HepG2 (cell line): ENCODE data around the gene SLC5A6. TPM values are rescaled to one million over a fixed set of nuclear protein-coding genes. Genes with fewer than 3 reads are reported as not detected.

ENCODE experiments used
- EP300 ChIP-seq, 3 experiments: sonication (generic) in 1 of 3; formaldehyde crosslinking in 1 of 3; IDR thresholded peaks; 2 replicates each; pipeline versions ENCODE4 v1.5.1 to v1.6.1; 2011 to 2020; ENCODE audit warnings: low read depth in 2 of 3, low read length in 2 of 3, borderline replicate concordance in 1 of 3, improper control_type of control experiment in 1 of 3, mild to moderate bottlenecking in 1 of 3, missing genetic modification reagents in 1 of 3, moderate library complexity in 1 of 3
- HMGXB4 ChIP-seq, 2 experiments: sonication (generic) in 1 of 2; formaldehyde crosslinking in 1 of 2; IDR thresholded peaks; 2 replicates each; pipeline versions ENCODE4 v1.4.0 to v1.6.1; 2018 to 2020; ENCODE audit warnings: missing genetic modification reagents in 2 of 2, borderline replicate concordance in 1 of 2, low read depth in 1 of 2, mild to moderate bottlenecking in 1 of 2, missing biosample characterization in 1 of 2
- KDM5A ChIP-seq: fragments of 200-600 bp; sonication (generic); IDR thresholded peaks from 2 replicates; pipeline ENCODE4 v1.7.0; 2018; ENCODE audit warnings: antibody characterized with exemption, mild to moderate bottlenecking, low read length, borderline replicate concordance
- KLF16 ChIP-seq, 2 experiments: sonication (generic) in 1 of 2; formaldehyde crosslinking in 1 of 2; IDR thresholded peaks; 2 replicates each; pipeline versions ENCODE4 v1.6.1 to v1.8.0; 2016 to 2023; ENCODE audit warnings: missing genetic modification reagents in 2 of 2, missing compliant biosample characterization in 1 of 2
- MED1 ChIP-seq: sonication (generic); formaldehyde crosslinking; IDR thresholded peaks from 2 replicates; pipeline ENCODE4 v1.4.0; 2020; ENCODE audit warnings: missing genetic modification reagents
- NFRKB ChIP-seq: fragments of 450-650 bp; IDR thresholded peaks from 2 replicates; pipeline ENCODE4 v1.6.1; 2017
- POLR2A ChIP-seq, 2 experiments: IDR thresholded peaks; 2 replicates each; pipeline ENCODE4 v1.6.1; 2011; ENCODE audit warnings: low read depth in 2 of 2, low read length in 2 of 2, mild to moderate bottlenecking in 1 of 2, moderate library complexity in 1 of 2; ENCODE audit not compliant: insufficient read depth in 1 of 2
- POLR2AphosphoS2 ChIP-seq: IDR thresholded peaks from 2 replicates; pipeline ENCODE4 v1.6.1; 2011; ENCODE audit warnings: low read depth, low read length, improper control_type of control experiment
- PRDM4 ChIP-seq: sonication (generic); formaldehyde crosslinking; IDR thresholded peaks from 2 replicates; pipeline ENCODE4 v1.9.0; 2021; ENCODE audit warnings: missing genetic modification reagents, borderline replicate concordance
- SATB2 ChIP-seq: sonication (generic); formaldehyde crosslinking; IDR thresholded peaks from 2 replicates; pipeline ENCODE4 v1.5.0; 2020; ENCODE audit warnings: missing genetic modification reagents
- SMARCE1 ChIP-seq: fragments of 450-650 bp; IDR thresholded peaks from 2 replicates; pipeline ENCODE4 v1.6.1; 2017; ENCODE audit warnings: borderline replicate concordance
- TMF1 ChIP-seq: sonication (generic); formaldehyde crosslinking; IDR thresholded peaks from 2 replicates; pipeline ENCODE4 v1.8.1; 2022; ENCODE audit warnings: low read depth, missing genetic modification reagents
- ZFP36L2 ChIP-seq: sonication (generic); formaldehyde crosslinking; IDR thresholded peaks from 2 replicates; pipeline ENCODE4 v1.4.0; 2020; ENCODE audit warnings: missing genetic modification reagents
- ZFX ChIP-seq: sonication (generic); formaldehyde crosslinking; IDR thresholded peaks from 2 replicates; pipeline ENCODE4 v1.4.0; 2020; ENCODE audit warnings: mild to moderate bottlenecking, low read depth, missing genetic modification reagents, moderate library complexity
- ZMAT3 ChIP-seq: sonication (generic); formaldehyde crosslinking; conservative IDR thresholded peaks from 2 replicates; pipeline ENCODE4 v1.7.0; 2021; ENCODE audit warnings: missing genetic modification reagents
- ZNF263 ChIP-seq: sonication (generic); formaldehyde crosslinking; IDR thresholded peaks from 2 replicates; pipeline ENCODE4 v1.4.0; 2020; ENCODE audit warnings: missing genetic modification reagents
- ZNF766 ChIP-seq: sonication (generic); formaldehyde crosslinking; IDR thresholded peaks from 2 replicates; pipeline ENCODE4 v1.5.0; 2020; ENCODE audit warnings: missing genetic modification reagents, borderline replicate concordance
- polyA plus RNA-seq, 8 experiments: library from polyadenylated mRNA; depleted of rRNA in 3 of 8; stranded (reverse) in 7 of 8; unstranded in 1 of 8; fragments of >200 nt; fragmentation: Illumina TruSeq in 4 of 8; extraction: Trizol in 4 of 8; gene quantifications; 2 replicates each; pipeline versions ENCODE4 v1.2.1 to v1.2.3, GENCODE V29; 2011 to 2016; ENCODE audit warnings: low read depth in 4 of 8, missing spikeins in 1 of 8, mixed read lengths in 1 of 8; ENCODE audit not compliant: insufficient read depth in 1 of 8
- total RNA-seq, 5 experiments: library from RNA; depleted of rRNA; stranded (reverse); fragments of >200 nt; fragmentation: Illumina TruSeq; extraction: Trizol; gene quantifications; 2 replicates each; pipeline ENCODE4 v1.2.3, GENCODE V29; 2016; ENCODE audit warnings: low read depth in 1 of 5
- TF ChIP-seq, protein P1 (sequence below): sonication (generic); formaldehyde crosslinking; IDR thresholded peaks from 2 replicates; pipeline ENCODE4 v1.8.1; 2023; ENCODE audit warnings: mild to moderate bottlenecking, inconsistent platforms, moderate library complexity, missing genetic modification reagents, borderline replicate concordance
- TF ChIP-seq, protein P2 (sequence below): sonication (generic); formaldehyde crosslinking; IDR thresholded peaks from 2 replicates; pipeline ENCODE4 v1.4.0; 2020; ENCODE audit warnings: missing genetic modification reagents

Gene SLC5A6
- total and polyA plus RNA-seq, 2 of the 13 experiments (the other 11 are each of a cell fraction or from before 2014, with no cell fraction given) = 135 to 417 TPM

DNA sequence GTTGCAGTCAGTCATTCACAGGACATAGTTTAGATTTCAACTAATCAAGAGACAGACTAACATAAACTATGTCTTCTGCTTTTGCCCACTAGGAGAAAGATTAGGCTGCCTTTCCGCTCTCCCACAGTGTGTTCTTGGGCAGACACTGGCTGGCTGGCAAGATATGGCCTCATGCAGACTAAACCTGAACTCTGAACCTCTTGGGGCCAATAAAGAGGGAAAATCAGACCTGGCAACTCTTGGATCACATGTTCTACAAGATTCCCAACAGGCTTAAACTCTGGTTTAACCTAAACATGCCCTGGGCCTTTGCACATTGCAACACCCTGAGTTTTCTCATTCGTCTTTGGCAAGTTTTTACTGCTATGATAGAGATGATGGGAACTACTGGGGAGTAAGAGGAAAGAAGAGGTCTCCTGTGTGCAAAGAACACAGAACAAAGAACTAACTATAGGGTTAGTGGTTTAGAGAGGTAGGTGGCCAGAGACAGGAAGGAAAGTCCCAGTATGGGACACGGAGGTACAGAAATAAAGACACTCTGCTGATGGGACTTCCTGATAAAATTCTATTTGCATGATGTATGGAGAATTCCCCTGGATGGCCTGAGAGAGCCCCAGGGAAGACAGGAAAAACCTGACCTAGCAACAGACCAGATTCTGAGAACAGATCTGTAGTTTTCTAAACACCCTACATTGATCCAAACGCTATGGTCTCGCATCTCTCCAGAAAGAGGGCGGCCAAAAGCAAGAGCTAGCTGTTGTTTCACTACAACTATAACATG lies 2.3 kb downstream of the SLC5A6 start (continued):
- TF ChIP-seq, protein P1, sequence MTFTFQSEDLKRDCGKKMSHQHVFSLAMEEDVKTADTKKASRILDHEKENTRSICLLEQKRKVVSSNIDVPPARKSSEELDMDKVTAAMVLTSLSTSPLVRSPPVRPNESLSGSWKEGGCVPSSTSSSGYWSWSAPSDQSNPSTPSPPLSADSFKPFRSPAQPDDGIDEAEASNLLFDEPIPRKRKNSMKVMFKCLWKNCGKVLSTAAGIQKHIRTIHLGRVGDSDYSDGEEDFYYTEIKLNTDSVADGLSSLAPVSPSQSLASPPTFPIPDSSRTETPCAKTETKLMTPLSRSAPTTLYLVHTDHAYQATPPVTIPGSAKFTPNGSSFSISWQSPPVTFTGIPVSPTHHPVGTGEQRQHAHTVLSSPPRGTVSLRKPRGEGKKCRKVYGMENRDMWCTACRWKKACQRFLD (CRISPR knock-in tag) = no peak
- no peak for TF ChIP-seq SATB2 (CRISPR knock-in tag)
- TF ChIP-seq ZMAT3 = no peak
- TF ChIP-seq ZNF766 (CRISPR knock-in tag) = no peak
- TF ChIP-seq MED1 = peak; percentile 28; the same call in 1 of the 2 replicates
- TF ChIP-seq POLR2A (IDR thresholded peaks at IDR 0.05; ENCODE audit: insufficient read depth in 1 of 2, low read depth in 2 of 2, low read length in 2 of 2) = no peak
- no peak for TF ChIP-seq POLR2AphosphoS2
- TF ChIP-seq, protein P2, sequence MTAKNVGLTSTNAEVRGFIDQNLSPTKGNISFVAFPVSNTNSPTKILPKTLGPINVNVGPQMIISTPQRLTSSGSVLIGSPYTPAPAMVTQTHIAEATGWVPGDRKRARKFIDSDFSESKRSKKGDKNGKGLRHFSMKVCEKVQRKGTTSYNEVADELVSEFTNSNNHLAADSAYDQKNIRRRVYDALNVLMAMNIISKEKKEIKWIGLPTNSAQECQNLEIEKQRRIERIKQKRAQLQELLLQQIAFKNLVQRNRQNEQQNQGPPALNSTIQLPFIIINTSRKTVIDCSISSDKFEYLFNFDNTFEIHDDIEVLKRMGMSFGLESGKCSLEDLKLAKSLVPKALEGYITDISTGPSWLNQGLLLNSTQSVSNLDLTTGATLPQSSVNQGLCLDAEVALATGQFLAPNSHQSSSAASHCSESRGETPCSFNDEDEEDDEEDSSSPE (CRISPR knock-in tag) = peak; percentile 48; the same call in 1 of the 2 replicates
- peak; percentile 48 for TF ChIP-seq ZFX (CRISPR knock-in tag)
- TF ChIP-seq KLF16 (CRISPR knock-in tag; IDR thresholded peaks at IDR 0.05) = no peak
- TF ChIP-seq NFRKB = no peak
- TF ChIP-seq ZNF263 (CRISPR knock-in tag) = no peak
- no peak for TF ChIP-seq TMF1
- no peak for TF ChIP-seq SMARCE1
- TF ChIP-seq HMGXB4 (CRISPR knock-in tag; IDR thresholded peaks at IDR 0.05; ENCODE audit: borderline replicate concordance in 1 of 2, low read depth in 1 of 2) = 0 out of 4 replicates have a peak, but pooled peaks of 1 of the 2 experiments have one; percentile 33
- TF ChIP-seq EP300 (IDR thresholded peaks at IDR 0.05; ENCODE audit: low read depth in 2 of 2, low read length in 2 of 2) = no peak
- TF ChIP-seq EP300 (CRISPR knock-in tag; IDR thresholded peaks at IDR 0.05; ENCODE audit: borderline replicate concordance) = no peak
- no peak for TF ChIP-seq ZFP36L2
- TF ChIP-seq KDM5A = no peak
- TF ChIP-seq PRDM4 = no peak
